ENCODE data around the gene MKRN1.
"Not testable (repeated sequence)": the region's sequence is repeated elsewhere in the genome, so short reads cannot be mapped to it uniquely, and the experiment has no call there.

MKRN1 gene

GRCh38 chr7:140421521-140421920, 57.8 kb downstream of the MKRN1 start:
- no peak overlapping the region for H3K4me3 ChIP-seq (ENCODE audit: control insufficient read depth, low read depth, low read length)
- no peak for DNase-seq (ENCODE audit: low read depth)
- TF ChIP-seq CTCF (conservative IDR thresholded peaks at IDR 0.05; ENCODE audit: control insufficient read depth, insufficient read depth, low read depth, low read length), result no peak

GRCh38 chr7:140418653-140419052, 60.7 kb downstream of the MKRN1 start:
- H3K4me3 ChIP-seq (ENCODE audit: control insufficient read depth, low read depth, low read length), result no peak overlapping the region
- DNase-seq (ENCODE audit: low read depth), result no peak
- TF ChIP-seq CTCF (conservative IDR thresholded peaks at IDR 0.05; ENCODE audit: control insufficient read depth, insufficient read depth, low read depth, low read length), result no peak

- DNase-seq (ENCODE audit: low read depth); H3K4me3 ChIP-seq (ENCODE audit: control insufficient read depth, low read depth, low read length): not testable (repeated sequence)
These were observed 61.2 kb downstream of the MKRN1 start for GRCh38 chr7:140418156-140418472.

GRCh38 chr7:140417456-140418155, 61.7 kb downstream of the MKRN1 start:
- no peak for DNase-seq (ENCODE audit: low read depth)
- no peak for TF ChIP-seq CTCF (conservative IDR thresholded peaks at IDR 0.05; ENCODE audit: control insufficient read depth, insufficient read depth, low read depth, low read length)

GRCh38 chr7:140416560-140416959, 62.7 kb downstream of the MKRN1 start:
- no peak overlapping the region for H3K4me3 ChIP-seq (ENCODE audit: control insufficient read depth, low read depth, low read length)
- no peak for TF ChIP-seq CTCF (conservative IDR thresholded peaks at IDR 0.05; ENCODE audit: control insufficient read depth, insufficient read depth, low read depth, low read length)
- DNase-seq (ENCODE audit: low read depth), result no peak

More at GRCh38 chr7:140417456-140418155, 61.7 kb downstream of the MKRN1 start:
- H3K4me3 ChIP-seq (ENCODE audit: control insufficient read depth, low read depth, low read length), result no peak overlapping the region

GRCh38 chr7:140415816-140416215, 63.5 kb downstream of the MKRN1 start:
- DNase-seq (ENCODE audit: low read depth); H3K4me3 ChIP-seq (ENCODE audit: control insufficient read depth, low read depth, low read length): not testable (repeated sequence)

- TF ChIP-seq CTCF (conservative IDR thresholded peaks at IDR 0.05; ENCODE audit: control insufficient read depth, insufficient read depth, low read depth, low read length), result no peak
- H3K4me3 ChIP-seq (ENCODE audit: control insufficient read depth, low read depth, low read length), result no peak overlapping the region
- no peak for DNase-seq (ENCODE audit: low read depth)
These were observed 63.9 kb downstream of the MKRN1 start for GRCh38 chr7:140415361-140415760.

- no peak for TF ChIP-seq CTCF (conservative IDR thresholded peaks at IDR 0.05; ENCODE audit: control insufficient read depth, insufficient read depth, low read depth, low read length)
- no peak overlapping the region for H3K4me3 ChIP-seq (ENCODE audit: control insufficient read depth, low read depth, low read length)
- DNase-seq (ENCODE audit: low read depth), result no peak
These were observed 74.7 kb downstream of the MKRN1 start for GRCh38 chr7:140404565-140405065.
